Activated naive CD8-positive, alpha-beta T cell treated with anti-CD3 and anti-CD28 coated beads, Interleukin-2, amount 10 ng/mL, durations not matched to agents 7 days and 5 days (primary cell): ENCODE results near the gene RPS6KA5. TPM values are rescaled to one million over a fixed set of nuclear protein-coding genes. Genes with fewer than 3 reads are reported as not detected.
"Not testable (repeated sequence)": the region's sequence is repeated elsewhere in the genome, so short reads cannot be mapped to it uniquely, and the experiment has no call there.

Experiments
- ATAC-seq: fragments of 150-1000 bp; cut with Tn5 transposase; one replicate; pipeline ENCODE4 v1.10.0; 2021; ENCODE audit warnings: low read depth, moderate library complexity
- POLR2A ChIA-PET: fragments of 350-600 bp; sonication (Branson Sonifier 250); formaldehyde crosslinking; loops from one replicate; lab custom pipeline; 2021; ENCODE audit warnings: antibody characterized with exemption; lab: Charles Lee
- DNase-seq: peaks from one replicate; pipeline ENCODE4 v3.0.0; 2021
- H3K27ac Mint-ChIP-seq: one replicate; pipeline ENCODE4 v1.8.0; 2022; ENCODE audit warnings: mild to moderate bottlenecking, mixed read lengths
- H3K27me3 Mint-ChIP-seq: one replicate; pipeline ENCODE4 v1.8.0; 2022; ENCODE audit warnings: mild to moderate bottlenecking, moderate library complexity, mixed read lengths
- H3K36me3 Mint-ChIP-seq: one replicate; pipeline ENCODE4 v1.8.0; 2021; ENCODE audit warnings: mild to moderate bottlenecking, mixed read lengths
- H3K4me1 Mint-ChIP-seq: one replicate; pipeline ENCODE4 v1.8.0; 2021; ENCODE audit warnings: mixed read lengths
- H3K4me3 Mint-ChIP-seq: one replicate; pipeline ENCODE4 v1.8.0; 2022; ENCODE audit warnings: mild to moderate bottlenecking, moderate library complexity, mixed read lengths
- H3K9me3 Mint-ChIP-seq: one replicate; pipeline ENCODE4 v1.8.0; 2021; ENCODE audit warnings: mixed read lengths
- total RNA-seq, 2 experiments: library from RNA; stranded (reverse); gene quantifications; one replicate each; pipeline ENCODE4 v1.2.3, GENCODE V29; 2021

RPS6KA5 gene
- total RNA-seq, 2 experiments from 2014 or later, result 45.3 to 48.1 TPM

DNA sequence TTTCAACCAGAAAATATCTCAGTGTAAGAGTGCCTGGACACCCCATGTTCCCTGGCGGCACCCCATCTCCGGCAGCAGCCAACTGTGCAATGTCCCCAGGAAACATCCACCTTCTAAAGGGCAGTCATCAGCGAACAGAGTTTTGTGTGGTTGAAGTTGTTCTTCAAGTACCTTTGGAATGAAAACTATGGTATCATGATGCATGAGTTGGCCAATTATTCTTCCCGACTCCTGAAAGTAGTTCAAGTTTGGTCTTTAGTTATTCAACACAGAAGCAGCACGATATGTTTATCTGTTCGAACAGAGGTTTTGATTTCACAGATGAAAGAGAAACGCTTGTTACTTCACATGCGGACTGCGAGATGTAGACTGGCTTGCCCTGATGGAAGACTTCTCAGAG lies 223.1 kb downstream of the RPS6KA5 start:
- Mint-ChIP-seq H3K4me1 (peaks cover 24% of the 10 kb centered on the region), H3K27ac (no peak overlapping the region), H3K9me3 (peaks cover 2% of the 10 kb centered on the region), H3K4me3 (no peak overlapping the region), H3K36me3 (peaks cover 2% of the 10 kb centered on the region), H3K27me3 (peaks cover 43% of the 10 kb centered on the region)
- DNase-seq, result no peak
- no peak for ATAC-seq
- POLR2A ChIA-PET, result interaction anchor here (0.9 kb wide), 1 partner anchor 79 kb away, joined by 3 read pairs; no protein-coding TSS in a partner anchor

DNA sequence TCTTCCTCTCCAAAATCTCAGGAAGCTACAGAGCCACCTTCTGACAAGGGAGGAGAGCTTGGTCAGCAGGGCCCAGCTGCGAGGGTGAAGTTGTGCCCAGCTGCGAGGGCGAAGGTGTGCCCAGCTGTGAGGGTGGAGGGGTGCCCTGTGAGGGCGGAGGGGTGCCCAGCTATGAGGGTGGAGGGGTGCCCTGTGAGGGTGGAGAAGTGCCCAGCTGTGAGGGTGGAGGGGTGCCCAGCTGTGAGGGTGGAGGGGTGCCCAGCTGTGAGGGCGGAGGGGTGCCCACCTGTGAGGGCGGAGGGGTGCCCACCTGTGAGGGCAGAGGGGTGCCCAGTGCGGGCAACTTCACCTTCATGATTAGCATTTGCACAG lies 223.8 kb downstream of the RPS6KA5 start:
- Mint-ChIP-seq H3K36me3 (peaks cover 2% of the 10 kb centered on the region), H3K27me3 (peaks cover 46% of the 10 kb centered on the region), H3K9me3 (peaks cover 2% of the 10 kb centered on the region), H3K4me3 (peak overlapping the region; percentile 40), H3K4me1 (peaks cover 24% of the 10 kb centered on the region), H3K27ac (peak overlapping the region; percentile 62)
- ATAC-seq (no peak), DNase-seq (no peak)
- POLR2A ChIA-PET, result interaction anchor here (0.9 kb wide), 1 partner anchor 79 kb away, joined by 3 read pairs; no protein-coding TSS in a partner anchor

DNA sequence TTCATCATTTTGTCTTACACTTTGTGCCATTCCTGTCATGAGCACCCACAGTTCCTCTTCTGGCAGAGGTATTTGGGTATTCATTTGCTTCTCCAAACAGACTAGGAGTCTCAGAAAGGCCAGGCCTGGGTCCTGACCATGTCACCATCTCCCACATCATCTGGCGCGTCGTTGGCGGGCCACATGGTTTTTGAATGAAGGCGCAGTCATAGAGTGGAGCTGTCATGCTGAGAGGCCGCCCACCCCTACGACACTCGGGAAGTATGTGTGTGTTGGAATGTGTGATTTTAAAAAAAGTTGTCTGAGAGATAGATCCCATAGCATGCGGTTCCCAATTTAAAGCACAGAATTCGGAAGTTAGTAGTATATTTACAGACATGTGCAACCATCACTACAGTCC lies 228.6 kb downstream of the RPS6KA5 start:
- POLR2A ChIA-PET, result no interaction called here
- no peak overlapping the region for H3K4me3 Mint-ChIP-seq
- ATAC-seq, result no peak
- H3K36me3 Mint-ChIP-seq, result peaks cover 2% of the 10 kb centered on the region
- peaks cover 26% of the 10 kb centered on the region for H3K27me3 Mint-ChIP-seq
- peaks cover 33% of the 10 kb centered on the region for H3K4me1 Mint-ChIP-seq
- no peak overlapping the region for H3K27ac Mint-ChIP-seq
- no peak for DNase-seq
- H3K9me3 Mint-ChIP-seq, result peaks cover 2% of the 10 kb centered on the region

DNA sequence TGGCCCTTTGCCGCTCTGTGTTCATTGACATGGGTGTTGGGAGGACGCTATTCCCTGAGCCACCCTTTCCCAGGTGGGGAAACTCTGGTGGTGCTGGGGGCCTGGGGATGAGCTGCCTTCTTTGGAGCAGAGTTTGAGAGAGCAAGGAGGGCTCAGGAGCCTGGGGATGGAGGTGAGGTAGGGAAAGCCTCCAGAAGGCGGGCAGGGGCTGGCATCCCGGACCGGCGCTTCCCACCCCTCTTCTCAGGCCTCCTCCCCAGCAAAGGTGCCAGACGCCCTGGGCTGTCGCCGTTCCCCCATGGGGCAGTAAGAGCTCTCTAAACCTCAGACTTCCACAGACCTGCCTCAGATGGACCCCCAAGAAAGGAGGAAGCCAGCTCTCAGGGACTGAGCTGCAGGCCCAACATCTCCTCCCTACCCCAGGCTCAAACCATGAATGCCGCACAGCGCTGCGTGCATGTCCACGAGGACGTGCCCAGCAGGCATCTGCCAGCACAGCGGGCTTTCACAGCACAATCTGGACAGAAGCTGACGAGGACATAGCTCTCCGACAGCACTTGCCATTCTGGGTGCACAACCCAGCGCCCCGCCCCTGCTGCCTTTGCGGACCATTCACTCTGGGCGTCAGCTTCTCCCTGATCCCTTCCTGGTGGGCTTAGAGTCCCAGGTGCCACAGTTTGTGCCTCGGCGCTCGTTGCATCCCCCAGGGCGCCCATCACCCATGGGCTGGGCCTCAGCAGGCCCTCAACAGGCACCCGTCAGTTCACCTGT lies 229.3 kb downstream of the RPS6KA5 start:
- H3K27me3 Mint-ChIP-seq, result peaks cover 24% of the 10 kb centered on the region
- DNase-seq (no peak), ATAC-seq (no peak)
- peaks cover 4% of the 10 kb centered on the region for H3K9me3 Mint-ChIP-seq
- H3K4me1 Mint-ChIP-seq, result peaks cover 27% of the 10 kb centered on the region
- no peak overlapping the region for H3K27ac Mint-ChIP-seq
- peaks cover 2% of the 10 kb centered on the region for H3K36me3 Mint-ChIP-seq
- POLR2A ChIA-PET, result no interaction called here
- no peak overlapping the region for H3K4me3 Mint-ChIP-seq

DNA sequence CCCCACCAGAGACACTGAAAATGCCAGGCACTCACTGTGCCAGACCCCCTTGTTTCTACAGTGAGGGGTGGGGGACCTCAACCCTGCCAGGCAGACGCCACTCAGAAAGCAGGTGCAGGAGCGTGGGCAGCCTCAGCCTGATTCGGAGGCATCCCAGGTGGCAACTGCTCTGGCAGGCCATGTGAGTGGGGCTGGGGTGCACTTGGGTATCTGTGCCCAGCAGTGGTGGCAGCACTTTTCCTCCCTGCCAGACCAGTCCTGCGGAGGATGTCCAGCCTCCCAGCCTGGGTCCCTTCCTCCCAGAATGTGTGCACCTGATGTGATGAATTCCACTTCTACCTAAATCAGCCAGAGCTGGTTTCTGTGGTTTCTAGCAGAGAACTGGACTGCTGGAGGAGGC lies 230.8 kb downstream of the RPS6KA5 start:
- Mint-ChIP-seq H3K9me3 (peaks cover 10% of the 10 kb centered on the region), H3K36me3 (peaks cover 2% of the 10 kb centered on the region), H3K4me1 (peaks cover 17% of the 10 kb centered on the region), H3K27ac (peak overlapping the region; percentile 67), H3K27me3 (peaks cover 21% of the 10 kb centered on the region), H3K4me3 (no peak overlapping the region)
- POLR2A ChIA-PET, result no interaction called here
- DNase-seq (no peak), ATAC-seq (no peak)

DNA sequence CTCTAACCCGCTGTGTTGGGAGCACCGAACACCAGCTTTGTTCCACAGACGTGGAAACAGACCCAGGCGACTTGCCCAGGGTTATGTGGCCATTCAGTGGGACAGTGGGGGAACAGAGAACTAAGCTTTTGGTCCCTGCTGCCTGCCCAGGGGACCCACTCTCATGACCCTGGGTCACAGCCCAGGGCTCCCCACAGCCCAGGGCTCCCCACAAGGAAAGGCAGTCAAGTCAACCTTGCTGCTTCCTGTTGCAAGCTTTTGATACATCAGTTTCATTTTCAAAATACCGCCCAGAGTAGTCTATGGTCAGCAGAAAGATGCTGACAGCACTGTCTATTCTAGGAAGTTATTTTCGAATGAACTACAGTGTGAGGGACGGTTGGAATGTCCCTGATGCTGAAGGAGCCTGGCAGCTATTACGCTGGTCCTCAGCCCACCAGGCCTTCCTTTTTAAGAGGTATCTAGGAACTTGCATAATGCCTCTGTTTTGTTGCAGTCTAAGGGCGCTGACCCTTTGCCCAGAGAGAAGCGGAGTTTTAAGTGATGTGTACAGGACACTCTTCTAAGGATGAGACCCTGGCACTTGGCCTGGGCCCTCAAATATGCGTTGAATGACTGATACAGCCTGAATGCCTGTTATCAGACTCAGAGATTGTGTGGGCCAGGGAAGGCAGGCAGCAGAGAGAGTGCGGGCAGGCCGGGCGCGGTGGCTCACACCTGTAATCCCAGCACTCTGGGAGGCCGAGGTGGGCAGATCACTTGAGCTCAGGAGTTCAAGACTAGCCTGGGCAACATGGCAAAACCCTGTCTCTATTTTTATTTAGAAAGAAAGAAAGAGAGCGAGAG lies 231.6 kb downstream of the RPS6KA5 start:
- DNase-seq (peak; percentile 60), ATAC-seq (peak; percentile 75)
- Mint-ChIP-seq H3K9me3 (peaks cover 14% of the 10 kb centered on the region), H3K4me1 (peaks cover 17% of the 10 kb centered on the region), H3K27ac (peak overlapping the region; percentile 92), H3K4me3 (peak overlapping the region; percentile 87), H3K36me3 (peaks cover 5% of the 10 kb centered on the region), H3K27me3 (peaks cover 21% of the 10 kb centered on the region)
- POLR2A ChIA-PET, result interaction anchor here (0.9 to 1.0 kb wide), 5 partner anchors 10 to 421 kb away, joined by 3 to 5 read pairs (median 3); no protein-coding TSS in a partner anchor

DNA sequence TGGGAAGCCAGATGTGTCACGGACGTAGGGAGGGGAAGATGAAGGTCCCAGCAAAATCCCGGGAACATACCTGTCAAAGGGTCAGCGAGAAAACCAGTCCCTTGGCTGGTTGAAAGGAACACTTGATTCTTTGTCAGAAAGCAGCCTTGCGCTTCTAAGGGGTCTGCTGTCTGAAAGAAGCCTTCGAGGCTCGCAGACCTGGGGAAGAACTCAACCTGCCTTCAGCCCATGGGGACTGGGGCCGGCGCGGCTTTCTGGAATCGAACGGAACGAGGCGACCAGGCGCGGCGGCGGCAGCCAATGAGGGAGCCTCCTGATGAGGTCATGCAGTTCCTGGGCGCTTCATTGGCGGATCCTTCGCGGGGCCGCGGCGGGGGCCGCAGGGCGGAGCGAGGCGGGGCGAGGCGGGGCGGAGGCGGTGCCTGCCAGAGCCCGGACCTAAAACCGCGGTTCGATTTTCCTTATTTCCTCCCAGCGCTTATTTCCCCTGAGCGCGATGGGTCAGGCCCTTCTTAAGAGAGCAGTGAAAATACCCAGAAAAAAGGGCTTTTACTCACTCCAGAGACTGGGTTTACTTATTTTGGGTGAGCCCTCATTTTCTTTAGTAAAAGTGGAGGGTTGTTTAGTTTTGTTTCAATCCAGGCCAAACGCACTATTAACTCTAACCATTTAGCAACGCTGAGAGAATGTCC lies 232.4 kb downstream of the RPS6KA5 start:
- POLR2A ChIA-PET, result interaction anchor here (0.9 to 1.0 kb wide), 4 partner anchors 9 to 422 kb away, joined by 3 to 5 read pairs (median 4); no protein-coding TSS in a partner anchor
- peak; percentile 93 for DNase-seq
- peaks cover 21% of the 10 kb centered on the region for H3K9me3 Mint-ChIP-seq
- peaks cover 15% of the 10 kb centered on the region for H3K27me3 Mint-ChIP-seq
- ATAC-seq, result peak; percentile 96
- H3K36me3 Mint-ChIP-seq, result peaks cover 5% of the 10 kb centered on the region
- H3K4me3 Mint-ChIP-seq, result peak overlapping the region; percentile 87
- H3K27ac Mint-ChIP-seq, result peak overlapping the region; percentile 92
- peaks cover 17% of the 10 kb centered on the region for H3K4me1 Mint-ChIP-seq

DNA sequence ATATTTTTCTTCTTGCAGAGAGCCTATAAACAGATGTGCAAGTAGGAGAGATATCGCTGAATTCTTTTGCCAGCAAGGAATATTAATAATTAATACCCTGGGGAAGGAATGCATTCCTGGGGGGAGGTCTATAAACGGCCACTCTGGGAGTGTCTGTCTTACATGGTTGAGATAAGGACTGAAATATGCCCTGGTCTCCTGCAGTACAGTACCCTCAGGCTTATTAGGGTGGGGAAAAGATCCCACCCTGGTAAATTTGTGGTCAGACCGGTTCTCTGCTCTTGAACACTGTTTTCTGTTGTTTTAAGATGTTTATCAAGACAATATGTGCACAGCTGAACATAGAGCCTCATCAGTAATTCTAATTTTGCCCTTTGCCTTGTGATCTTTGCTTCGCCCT lies 236.9 kb downstream of the RPS6KA5 start:
- DNase-seq, POLR2A ChIA-PET, H3K27ac Mint-ChIP-seq, H3K27me3 Mint-ChIP-seq, H3K36me3 Mint-ChIP-seq, H3K4me3 Mint-ChIP-seq, ATAC-seq: not testable (repeated sequence)
- peaks cover 11% of the 10 kb centered on the region for H3K4me1 Mint-ChIP-seq
- H3K9me3 Mint-ChIP-seq, result peaks cover 21% of the 10 kb centered on the region

DNA sequence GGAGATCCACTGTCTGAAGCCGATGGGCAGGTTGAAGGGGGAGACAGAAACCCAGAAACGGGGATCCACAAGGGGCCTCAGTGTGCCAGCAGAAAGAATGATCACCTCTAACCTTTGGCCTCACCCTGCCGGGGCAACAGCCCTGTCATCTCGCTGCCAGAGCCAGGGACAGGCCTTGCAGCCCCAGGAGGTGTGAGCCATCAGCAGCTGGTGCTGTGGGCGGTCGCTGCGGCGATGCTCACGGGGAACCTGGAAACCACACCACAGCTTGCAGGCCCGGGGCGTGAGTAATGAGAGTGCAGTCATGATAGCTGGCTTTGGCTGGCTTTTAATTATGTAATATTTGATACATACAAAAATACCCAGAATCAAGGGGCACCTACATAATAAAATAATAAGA lies 239.5 kb downstream of the RPS6KA5 start:
- Mint-ChIP-seq H3K4me3 (peak overlapping the region; percentile 14), H3K27me3 (peaks cover 20% of the 10 kb centered on the region), H3K36me3 (peaks cover 3% of the 10 kb centered on the region), H3K4me1 (peaks cover 8% of the 10 kb centered on the region), H3K9me3 (peaks cover 17% of the 10 kb centered on the region), H3K27ac (no peak overlapping the region)
- POLR2A ChIA-PET, result interaction anchor here (0.5 to 2.1 kb wide), 3 partner anchors 20 to 293 kb away, joined by 3 to 5 read pairs (median 4); partner anchors contain the start of gene DGLUCY
- ATAC-seq, result peak; percentile 90
- DNase-seq, result peak; percentile 74

DNA sequence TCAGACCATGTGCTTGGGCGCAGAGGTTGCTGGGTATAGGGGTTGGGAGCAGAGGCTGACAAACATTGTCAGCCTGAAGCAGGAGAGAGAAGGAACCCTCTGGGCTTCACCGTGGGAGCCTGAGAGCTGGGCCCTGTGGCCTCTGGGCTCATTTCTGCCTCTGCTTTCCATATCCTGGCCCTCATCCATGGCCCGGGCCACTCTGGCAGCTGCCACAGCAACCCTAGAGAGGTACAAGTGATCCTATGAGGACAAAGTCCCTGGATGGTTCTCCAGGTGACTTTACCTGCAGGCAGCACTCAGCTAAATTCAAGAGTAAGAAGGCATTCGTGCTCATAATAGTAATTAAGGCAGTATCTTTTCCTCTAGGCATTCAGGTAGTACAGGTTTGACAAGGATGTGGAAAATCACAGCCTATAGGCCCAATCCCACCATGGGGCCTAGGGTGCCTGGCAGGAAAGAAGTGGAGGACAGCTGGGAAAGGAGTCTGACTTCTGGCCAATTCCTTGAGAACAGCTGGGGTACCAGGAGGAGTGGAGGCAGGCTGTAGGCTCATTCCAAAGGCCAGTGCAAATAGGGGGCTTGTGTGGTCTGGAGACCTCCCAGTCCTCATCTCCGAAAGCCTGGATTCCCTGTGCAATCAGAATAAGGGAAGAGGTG lies 240.6 kb downstream of the RPS6KA5 start:
- peaks cover 3% of the 10 kb centered on the region for H3K36me3 Mint-ChIP-seq
- no peak for DNase-seq
- no peak overlapping the region for H3K4me3 Mint-ChIP-seq
- peaks cover 13% of the 10 kb centered on the region for H3K4me1 Mint-ChIP-seq
- H3K27ac Mint-ChIP-seq, result no peak overlapping the region
- H3K27me3 Mint-ChIP-seq, result peaks cover 25% of the 10 kb centered on the region
- peaks cover 11% of the 10 kb centered on the region for H3K9me3 Mint-ChIP-seq
- POLR2A ChIA-PET, result interaction anchor here (2.5 kb wide), 1 partner anchor 9 kb away, joined by 5 read pairs; no protein-coding TSS in a partner anchor
- no peak for ATAC-seq

DNA sequence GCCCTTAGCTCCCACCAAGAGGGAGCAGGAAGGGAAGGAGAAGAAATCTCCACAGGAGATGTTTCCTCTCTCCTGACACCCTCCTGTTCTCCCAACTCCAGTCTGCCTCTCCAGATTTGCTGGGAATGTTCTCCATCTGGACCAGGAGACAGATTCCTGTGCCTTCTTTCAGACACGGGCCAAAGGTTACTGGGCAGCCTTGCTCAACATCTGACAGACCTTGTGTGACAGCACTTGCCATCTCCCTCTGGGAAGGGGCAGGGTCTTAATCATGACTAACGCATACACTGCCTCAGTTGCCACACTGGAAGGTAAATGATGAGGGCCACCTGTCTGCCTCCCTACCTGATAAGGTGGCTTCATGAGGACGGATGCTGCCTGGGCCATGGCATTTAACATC lies 241.7 kb downstream of the RPS6KA5 start:
- POLR2A ChIA-PET, result interaction anchor here (2.5 kb wide), 1 partner anchor 10 kb away, joined by 5 read pairs; no protein-coding TSS in a partner anchor

DNA sequence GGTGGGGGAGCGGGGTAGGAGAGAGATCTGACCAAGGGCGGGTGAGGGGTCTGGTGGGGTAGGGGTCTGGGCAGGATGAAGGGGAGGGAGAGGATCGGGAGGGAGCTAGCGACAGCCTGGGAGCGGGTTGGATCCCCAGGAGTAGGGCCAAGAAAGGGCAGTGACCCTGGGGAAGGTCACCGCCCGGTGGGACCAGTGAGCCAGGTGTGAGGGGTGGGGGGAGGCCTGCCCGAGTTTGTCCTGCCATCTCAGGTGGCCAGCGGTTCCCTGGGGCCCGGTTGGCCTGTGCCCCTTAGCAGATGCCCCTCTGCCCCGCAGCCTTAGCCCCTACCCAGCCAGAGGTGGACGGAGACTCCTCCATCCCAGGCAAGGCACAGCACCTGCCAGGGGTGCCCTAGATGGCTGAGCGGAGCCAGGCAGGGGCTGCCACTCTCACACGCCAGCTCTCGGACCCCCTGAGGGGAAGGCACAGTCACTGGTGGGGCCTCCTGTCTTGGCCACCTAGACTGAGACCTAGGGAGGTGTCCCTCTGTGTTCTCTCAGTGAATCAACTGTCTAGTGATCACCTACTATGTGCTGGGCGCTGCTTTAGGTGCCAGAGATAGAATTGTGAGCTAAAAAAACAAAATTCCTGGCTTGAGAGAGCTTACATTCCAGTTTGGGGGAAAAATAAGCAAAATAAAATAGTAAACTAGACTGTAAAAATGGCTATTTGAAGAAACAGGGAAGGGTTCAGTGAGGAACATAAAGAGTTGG lies 243.6 kb downstream of the RPS6KA5 start:
- Mint-ChIP-seq H3K27me3 (peaks cover 31% of the 10 kb centered on the region), H3K9me3 (no peaks in the 10 kb centered on the region), H3K4me3 (peak overlapping the region; percentile 77), H3K36me3 (no peaks in the 10 kb centered on the region), H3K27ac (peak overlapping the region; percentile 51), H3K4me1 (peaks cover 13% of the 10 kb centered on the region)
- no peak for DNase-seq
- ATAC-seq, result no peak
- POLR2A ChIA-PET, result no interaction called here

More for the DNA sequence above, 241.7 kb downstream of the RPS6KA5 start:
- no peak overlapping the region for H3K27ac Mint-ChIP-seq
- no peak for DNase-seq
- H3K9me3 Mint-ChIP-seq, result peaks cover 5% of the 10 kb centered on the region
- H3K4me3 Mint-ChIP-seq, result no peak overlapping the region
- H3K27me3 Mint-ChIP-seq, result peaks cover 31% of the 10 kb centered on the region
- H3K36me3 Mint-ChIP-seq, result no peaks in the 10 kb centered on the region
- ATAC-seq, result no peak
- peaks cover 13% of the 10 kb centered on the region for H3K4me1 Mint-ChIP-seq
